Gastrocnemius medialis (tissue), 4 donors: ENCODE results near the gene CCDC177. TPM values are rescaled to one million over a fixed set of nuclear protein-coding genes. Genes with fewer than 3 reads are reported as not detected.
A peak's percentile ranks its signal among the peaks of the same experiment; 100 is the strongest.

Experiments
- ATAC-seq, 2 donors: fragments of 150-250 bp; one replicate each; pipeline ENCODE4 v1.9.1; 2016
- DNase-seq, 2 donors: peaks; one replicate each; pipeline ENCODE4 v3.0.0-alpha.2; 2019
- H3K27ac ChIP-seq, 4 donors: fragments of 200-600 bp; sonication (generic); 1 replicate in 1 of 4; 2 replicates in 3 of 4; pipeline ENCODE4 v1.5.1; 2016 to 2018; ENCODE audit warnings: mild to moderate bottlenecking in 2 of 4, moderate library complexity in 1 of 4
- H3K27me3 ChIP-seq, 3 donors: fragments of 200-600 bp; sonication (generic) in 2 of 3; 1 replicate in 1 of 3; 2 replicates in 2 of 3; pipeline versions ENCODE4 v1.5.1 to v1.6.0; 2016 to 2019; ENCODE audit warnings: mild to moderate bottlenecking in 1 of 3, moderate library complexity in 1 of 3
- H3K36me3 ChIP-seq, 2 donors: fragments of 200-600 bp; sonication (generic) in 1 of 2; one replicate each; pipeline ENCODE4 v1.5.1; 2017 to 2018
- H3K4me1 ChIP-seq, 2 donors: fragments of 200-600 bp; sonication (generic) in 1 of 2; one replicate each; pipeline ENCODE4 v1.5.1; 2016 to 2017; ENCODE audit warnings: mild to moderate bottlenecking in 2 of 2
- H3K4me3 ChIP-seq, 4 donors: fragments of 200-600 bp; sonication (generic) in 3 of 4; 1 replicate in 1 of 4; 2 replicates in 3 of 4; pipeline ENCODE4 v1.5.1; 2016 to 2019; ENCODE audit warnings: mild to moderate bottlenecking in 2 of 4
- H3K9me3 ChIP-seq, 3 donors: fragments of 200-600 bp; sonication (generic) in 2 of 3; 1 replicate in 1 of 3; 2 replicates in 2 of 3; pipeline ENCODE4 v1.5.1; 2016 to 2019
- POLR2A ChIP-seq, 2 donors: fragments of 450-650 bp; IDR thresholded peaks; one replicate each; pipeline ENCODE4 v1.6.1; 2017; ENCODE audit warnings: antibody characterized with exemption in 2 of 2, mild to moderate bottlenecking in 2 of 2, moderate library complexity in 2 of 2
- in situ Hi-C, 4 donors: fragments of 200-750 bp; cut with MboI; loops; one replicate each; pipeline versions ENCODE4 v1.15.0 to v1.8.0; 2017; ENCODE audit warnings: low sequenced_read_pairs in 4 of 4
- intact Hi-C: fragments of 100-400 bp; cut with DNase I; formaldehyde crosslinking; loops from one replicate; pipeline ENCODE4 v1.15.1; 2023; ENCODE audit warnings: low total_unique reads
- total RNA-seq, 4 donors: library from RNA; depleted of rRNA; stranded (reverse); fragments of >200 nt; gene quantifications; one replicate each; pipeline versions ENCODE4 v1.1.0 to v1.2.3, GENCODE V29; 2016
- TF ChIP-seq, protein P1 (sequence below), 5 experiments: fragments of 450-650 bp in 3 of 5; fragments of 200-600 bp in 2 of 5; sonication (generic) in 2 of 5; IDR thresholded peaks in 4 of 5; conservative IDR thresholded peaks in 1 of 5; 1 replicate in 4 of 5; 2 replicates in 1 of 5; pipeline ENCODE4 v1.5.1; 2016 to 2019; ENCODE audit warnings: antibody characterized with exemption in 5 of 5, mild to moderate bottlenecking in 3 of 5, moderate library complexity in 3 of 5

The CCDC177 gene
- total RNA-seq, 4 donors from 2014 or later, result not detected

GRCh38 chr14:69573205-69573830 lies 1.4 kb downstream of the CCDC177 start:
- H3K4me3 ChIP-seq, result peak overlapping the region in 3 of 4 donors; percentile 21 to 29 (median 28)
- in situ Hi-C loops (no loop called here), intact Hi-C loops (no loop called here)
- H3K27me3 ChIP-seq, result peaks cover 68 to 77% (median 76%) of the 10 kb centered on the region in 3 donors
- peaks cover 8 to 31% of the 10 kb centered on the region in 2 donors for H3K4me1 ChIP-seq
- H3K36me3 ChIP-seq, result no peaks in the 10 kb centered on the region
- DNase-seq (no peak), ATAC-seq (no peak)
- H3K9me3 ChIP-seq, result no peaks in the 10 kb centered on the region
- TF ChIP-seq POLR2A (IDR thresholded peaks at IDR 0.05), result no peak
- TF ChIP-seq, protein P1, sequence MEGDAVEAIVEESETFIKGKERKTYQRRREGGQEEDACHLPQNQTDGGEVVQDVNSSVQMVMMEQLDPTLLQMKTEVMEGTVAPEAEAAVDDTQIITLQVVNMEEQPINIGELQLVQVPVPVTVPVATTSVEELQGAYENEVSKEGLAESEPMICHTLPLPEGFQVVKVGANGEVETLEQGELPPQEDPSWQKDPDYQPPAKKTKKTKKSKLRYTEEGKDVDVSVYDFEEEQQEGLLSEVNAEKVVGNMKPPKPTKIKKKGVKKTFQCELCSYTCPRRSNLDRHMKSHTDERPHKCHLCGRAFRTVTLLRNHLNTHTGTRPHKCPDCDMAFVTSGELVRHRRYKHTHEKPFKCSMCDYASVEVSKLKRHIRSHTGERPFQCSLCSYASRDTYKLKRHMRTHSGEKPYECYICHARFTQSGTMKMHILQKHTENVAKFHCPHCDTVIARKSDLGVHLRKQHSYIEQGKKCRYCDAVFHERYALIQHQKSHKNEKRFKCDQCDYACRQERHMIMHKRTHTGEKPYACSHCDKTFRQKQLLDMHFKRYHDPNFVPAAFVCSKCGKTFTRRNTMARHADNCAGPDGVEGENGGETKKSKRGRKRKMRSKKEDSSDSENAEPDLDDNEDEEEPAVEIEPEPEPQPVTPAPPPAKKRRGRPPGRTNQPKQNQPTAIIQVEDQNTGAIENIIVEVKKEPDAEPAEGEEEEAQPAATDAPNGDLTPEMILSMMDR (IDR thresholded peaks at IDR 0.05 in 4 of 5, conservative IDR thresholded peaks at IDR 0.05 in 1 of 5), result no peak
- H3K27ac ChIP-seq, result no peak overlapping the region

DNA sequence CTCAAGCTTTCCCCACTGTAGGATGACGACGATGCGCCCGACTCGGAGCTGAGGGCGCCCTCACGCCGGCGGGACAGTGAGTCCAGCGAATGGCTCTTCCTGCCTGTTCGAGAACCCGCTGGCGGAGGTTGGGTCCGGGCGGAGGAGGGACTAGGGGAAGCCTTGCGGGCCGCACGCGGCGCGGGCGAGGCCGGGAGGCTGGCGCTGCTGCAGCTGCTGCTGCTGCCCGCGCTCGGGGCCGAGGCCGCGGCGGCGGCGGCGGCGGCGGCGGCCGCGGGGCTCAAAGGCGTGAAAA lies 1.9 kb downstream of the CCDC177 start:
- no peak for TF ChIP-seq POLR2A (IDR thresholded peaks at IDR 0.05)
- TF ChIP-seq, protein P1 (IDR thresholded peaks at IDR 0.05 in 4 of 5, conservative IDR thresholded peaks at IDR 0.05 in 1 of 5), result no peak
- no peaks in the 10 kb centered on the region for H3K36me3 ChIP-seq
- ATAC-seq (no peak), DNase-seq (no peak)
- peak overlapping the region; percentile 38 to 62 (median 48) for H3K4me3 ChIP-seq
- intact Hi-C loops, result no loop called here
- in situ Hi-C loops, result no loop called here
- no peaks in the 10 kb centered on the region for H3K9me3 ChIP-seq
- H3K27ac ChIP-seq, result no peak overlapping the region
- peaks cover 8 to 31% of the 10 kb centered on the region in 2 donors for H3K4me1 ChIP-seq
- H3K27me3 ChIP-seq, result peaks cover 74 to 83% (median 78%) of the 10 kb centered on the region in 3 donors

DNA sequence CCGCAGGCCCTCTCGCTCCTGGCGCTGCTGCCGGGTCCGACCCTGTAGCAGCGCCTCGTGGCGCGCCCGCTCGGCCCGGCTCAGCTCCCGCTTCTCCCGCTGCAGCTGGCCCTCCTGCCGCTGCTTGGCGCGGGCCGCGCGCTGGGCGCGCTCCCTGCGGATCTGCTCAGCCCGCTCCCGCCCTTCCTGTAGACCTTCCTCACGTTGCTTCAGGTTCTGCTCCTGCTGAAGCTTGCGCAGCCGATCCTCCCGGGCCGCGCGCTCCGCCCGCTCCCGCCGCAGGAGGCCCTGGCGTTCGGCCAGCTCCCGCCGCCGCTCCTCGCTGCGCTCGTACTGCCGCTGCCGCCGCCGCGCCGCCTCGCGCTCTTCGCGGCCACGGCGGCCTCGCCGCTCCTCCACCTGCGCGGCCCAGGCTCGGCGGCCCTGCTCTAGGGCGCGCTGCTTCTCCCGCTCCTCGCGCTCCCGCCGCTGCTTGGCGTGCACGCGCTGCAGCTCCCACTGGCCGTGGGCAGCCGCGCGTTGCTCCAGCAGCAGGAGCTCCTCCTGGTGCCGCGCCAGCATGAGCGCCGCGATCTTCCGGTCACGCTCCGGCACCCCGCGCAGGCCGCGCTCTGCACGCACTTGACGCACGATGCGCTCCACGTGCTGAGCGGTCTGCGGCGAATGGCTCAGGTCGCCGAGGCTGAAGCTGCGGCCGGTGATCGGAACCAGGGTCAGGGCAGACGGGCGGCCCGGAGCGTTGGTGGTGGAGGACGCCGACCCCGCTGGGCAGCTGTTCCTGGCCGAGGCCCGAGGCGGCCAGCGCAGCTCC lies 2.4 kb downstream of the CCDC177 start:
- Histone ChIP-seq H3K27me3 (peaks cover 79 to 88% (median 79%) of the 10 kb centered on the region in 3 donors), H3K27ac (no peak overlapping the region), H3K9me3 (no peaks in the 10 kb centered on the region), H3K4me1 (peaks cover 8 to 31% of the 10 kb centered on the region in 2 donors), H3K4me3 (peak overlapping the region; percentile 38 to 62 (median 48)), H3K36me3 (no peaks in the 10 kb centered on the region)
- DNase-seq (no peak), ATAC-seq (peak; percentile 22 to 40)
- TF ChIP-seq, protein P1 (IDR thresholded peaks at IDR 0.05 in 4 of 5, conservative IDR thresholded peaks at IDR 0.05 in 1 of 5), result no peak
- no peak for TF ChIP-seq POLR2A (IDR thresholded peaks at IDR 0.05)
- intact Hi-C loops, result no loop called here
- in situ Hi-C loops, result no loop called here

- H3K27ac ChIP-seq, result no peak overlapping the region
- ATAC-seq (no peak), DNase-seq (no peak)
- peak overlapping the region; percentile 33 to 62 (median 48) for H3K4me3 ChIP-seq
- no peaks in the 10 kb centered on the region for H3K9me3 ChIP-seq
- H3K36me3 ChIP-seq, result no peaks in the 10 kb centered on the region
- intact Hi-C loops (no loop called here), in situ Hi-C loops (no loop called here)
- H3K27me3 ChIP-seq, result peaks cover 82 to 85% (median 84%) of the 10 kb centered on the region in 3 donors
- peaks cover 8 to 31% of the 10 kb centered on the region in 2 donors for H3K4me1 ChIP-seq
- TF ChIP-seq POLR2A (IDR thresholded peaks at IDR 0.05), result no peak
- TF ChIP-seq, protein P1 (IDR thresholded peaks at IDR 0.05 in 4 of 5, conservative IDR thresholded peaks at IDR 0.05 in 1 of 5), result no peak
These were observed 3.1 kb downstream of the CCDC177 start for GRCh38 chr14:69571449-69572029.
